Fibroblast of mammary gland (primary cell): ENCODE results near the gene CFI.

Experiments used
- DNase-seq: peaks from one replicate; pipeline ENCODE4 v3.0.0-alpha.2; 2010; ENCODE audit warnings: low read depth
- H3K4me3 ChIP-seq: 2 replicates; pipeline ENCODE4 v1.5.1; 2011; ENCODE audit warnings: low read depth, mild to moderate bottlenecking, low read length, moderate library complexity; ENCODE audit not compliant: control insufficient read depth
- CTCF ChIP-seq: conservative IDR thresholded peaks from 2 replicates; pipeline ENCODE4 v1.5.1; 2011; ENCODE audit warnings: low read depth, low read length, inconsistent platforms; ENCODE audit not compliant: control insufficient read depth, insufficient read depth

Gene CFI

GRCh38 chr4:109801895-109802319 is at the start of gene CFI:
Gene CFI, minus strand, starts transcription at chr4:109801999. Its CDS starts 28 bp downstream, at chr4:109801971.
- DNase-seq, result peak; percentile 72
- no peak within 1 kb of the TSS for H3K4me3 ChIP-seq

GRCh38 chr4:109850601-109851000 is 48.8 kb upstream of the CFI start:
- no peak for TF ChIP-seq CTCF
- no peak overlapping the region for H3K4me3 ChIP-seq
- DNase-seq, result no peak

More at GRCh38 chr4:109801895-109802319, at the start of gene CFI:
- no peak for TF ChIP-seq CTCF

- H3K4me3 ChIP-seq, result no peak overlapping the region
- DNase-seq, result no peak
- no peak for TF ChIP-seq CTCF
Observed at GRCh38 chr4:109848501-109848900, 46.7 kb upstream of the CFI start.

- H3K4me3 ChIP-seq, result no peak within 1 kb of the TSS
- no peak for DNase-seq
- no peak for TF ChIP-seq CTCF
Observed at GRCh38 chr4:109847896-109848442, 46.2 kb upstream of the CFI start, which contains the start of gene LRIT3. Gene LRIT3, plus strand, starts transcription at chr4:109848107. Its CDS starts 95 bp downstream, at chr4:109848202.

GRCh38 chr4:109846395-109847098 is 44.7 kb upstream of the CFI start:
- DNase-seq, result no peak
- no peak for TF ChIP-seq CTCF
- no peak overlapping the region for H3K4me3 ChIP-seq

- no peak overlapping the region for H3K4me3 ChIP-seq
- TF ChIP-seq CTCF, result no peak
- DNase-seq, result no peak
Observed at GRCh38 chr4:109836985-109837384, 35.2 kb upstream of the CFI start.
